Ascending aorta (tissue), 2 donors: ENCODE results near the gene SEMA6B. TPM values are rescaled to one million over a fixed set of nuclear protein-coding genes. Genes with fewer than 3 reads are reported as not detected.
A peak's percentile ranks its signal among the peaks of the same experiment; 100 is the strongest.

Experiments used
- DNase-seq, 2 donors: peaks; one replicate each; pipeline ENCODE4 v3.0.0-alpha.2; 2019; ENCODE audit warnings: low spot score in 2 of 2
- H3K27ac ChIP-seq, 2 donors: fragments of 200-600 bp; sonication (generic); one replicate each; pipeline ENCODE4 v1.5.1; 2016 to 2017; ENCODE audit warnings: mild to moderate bottlenecking in 1 of 2
- H3K27me3 ChIP-seq: fragments of 200-600 bp; sonication (generic); one replicate; pipeline ENCODE4 v1.5.1; 2017
- H3K36me3 ChIP-seq, 2 donors: fragments of 200-600 bp; sonication (generic); one replicate each; pipeline ENCODE4 v1.5.1; 2016
- H3K4me1 ChIP-seq, 2 donors: fragments of 200-600 bp; sonication (generic); one replicate each; pipeline ENCODE4 v1.5.1; 2016 to 2017; ENCODE audit warnings: mild to moderate bottlenecking in 1 of 2
- H3K4me3 ChIP-seq, 2 donors: fragments of 200-600 bp; sonication (generic); one replicate each; pipeline ENCODE4 v1.5.1; 2016 to 2017; ENCODE audit warnings: mild to moderate bottlenecking in 1 of 2
- H3K9me3 ChIP-seq, 2 donors: fragments of 200-600 bp; sonication (generic); one replicate each; pipeline ENCODE4 v1.5.1; 2016
- intact Hi-C: fragments of 100-400 bp; cut with DNase I; formaldehyde crosslinking; loops from one replicate; pipeline ENCODE4 v1.15.1; 2023
- total RNA-seq: library from RNA; depleted of rRNA; stranded (reverse); fragments of >200 nt; gene quantifications from one replicate; pipeline ENCODE4 v1.1.0, GENCODE V29; 2016
- TF ChIP-seq, protein P1 (sequence below), 3 experiments: fragments of 200-600 bp in 2 of 3; fragments of 450-650 bp in 1 of 3; sonication (generic) in 2 of 3; IDR thresholded peaks; one replicate each; pipeline ENCODE4 v1.5.1; 2016 to 2019; ENCODE audit warnings: antibody characterized with exemption in 3 of 3, mild to moderate bottlenecking in 1 of 3, moderate library complexity in 1 of 3

SEMA6B gene
- total RNA-seq, 1 donor from 2014 or later, result 80.6 TPM

DNA sequence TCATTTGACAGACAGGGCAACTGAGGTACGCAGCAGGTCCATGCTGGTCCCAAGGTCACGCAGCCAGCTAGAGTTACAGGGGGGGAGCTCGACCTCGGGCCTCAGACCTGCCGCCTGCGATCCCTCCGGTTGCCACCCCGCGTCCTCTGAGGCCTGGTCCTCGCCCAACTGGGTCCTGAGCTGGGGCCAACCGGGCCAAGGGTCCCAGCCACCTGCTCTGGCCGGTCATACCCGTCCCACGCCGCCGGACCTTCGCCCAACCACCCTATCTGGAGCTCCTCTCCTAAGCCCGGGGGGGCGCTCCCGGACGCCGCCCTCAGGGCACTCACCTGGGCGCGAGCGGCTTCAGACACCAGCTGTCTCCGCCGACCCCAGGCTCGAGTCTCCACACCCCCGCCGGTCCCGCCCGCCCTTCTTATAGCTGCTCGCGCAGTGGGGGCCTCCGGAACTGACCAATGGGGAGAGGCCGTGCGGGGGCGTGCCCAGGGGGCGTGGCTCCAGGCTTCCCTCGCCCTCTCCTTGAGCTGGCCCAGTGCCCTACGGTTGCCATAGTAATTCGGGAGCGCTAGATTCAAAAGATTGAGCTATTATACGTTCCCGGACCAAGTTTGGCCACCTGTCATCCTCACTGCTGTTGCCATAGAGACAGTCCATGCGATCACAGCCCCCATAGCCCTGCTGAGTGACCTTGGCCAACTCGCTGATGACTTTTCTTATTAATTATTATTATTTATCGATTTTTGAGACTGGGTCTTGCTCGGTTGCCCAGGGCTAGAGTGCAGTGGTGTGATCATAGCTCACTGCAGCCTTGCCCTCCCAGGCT, 24.4 kb downstream of the SEMA6B start, which contains the start of gene PLIN5:
Gene PLIN5 (minus strand): TSS at position 389 of the 823 bp plus-strand sequence. CDS start 1,150 bp downstream, outside the sequence.
- no peaks in the 10 kb centered on the region for H3K36me3 ChIP-seq
- peak within 1 kb of the TSS; percentile 6 to 12 for H3K4me3 ChIP-seq
- no peaks in the 10 kb centered on the region for H3K9me3 ChIP-seq
- no peak within 1 kb of the TSS for H3K27ac ChIP-seq
- intact Hi-C loops, result no loop called here
- no peak for DNase-seq
- no peaks in the 10 kb centered on the region for H3K27me3 ChIP-seq
- H3K4me1 ChIP-seq, result peaks cover 0 to 2% of the 10 kb centered on the region in 2 donors
- TF ChIP-seq, protein P1, sequence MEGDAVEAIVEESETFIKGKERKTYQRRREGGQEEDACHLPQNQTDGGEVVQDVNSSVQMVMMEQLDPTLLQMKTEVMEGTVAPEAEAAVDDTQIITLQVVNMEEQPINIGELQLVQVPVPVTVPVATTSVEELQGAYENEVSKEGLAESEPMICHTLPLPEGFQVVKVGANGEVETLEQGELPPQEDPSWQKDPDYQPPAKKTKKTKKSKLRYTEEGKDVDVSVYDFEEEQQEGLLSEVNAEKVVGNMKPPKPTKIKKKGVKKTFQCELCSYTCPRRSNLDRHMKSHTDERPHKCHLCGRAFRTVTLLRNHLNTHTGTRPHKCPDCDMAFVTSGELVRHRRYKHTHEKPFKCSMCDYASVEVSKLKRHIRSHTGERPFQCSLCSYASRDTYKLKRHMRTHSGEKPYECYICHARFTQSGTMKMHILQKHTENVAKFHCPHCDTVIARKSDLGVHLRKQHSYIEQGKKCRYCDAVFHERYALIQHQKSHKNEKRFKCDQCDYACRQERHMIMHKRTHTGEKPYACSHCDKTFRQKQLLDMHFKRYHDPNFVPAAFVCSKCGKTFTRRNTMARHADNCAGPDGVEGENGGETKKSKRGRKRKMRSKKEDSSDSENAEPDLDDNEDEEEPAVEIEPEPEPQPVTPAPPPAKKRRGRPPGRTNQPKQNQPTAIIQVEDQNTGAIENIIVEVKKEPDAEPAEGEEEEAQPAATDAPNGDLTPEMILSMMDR (IDR thresholded peaks at IDR 0.05), result no peak

DNA sequence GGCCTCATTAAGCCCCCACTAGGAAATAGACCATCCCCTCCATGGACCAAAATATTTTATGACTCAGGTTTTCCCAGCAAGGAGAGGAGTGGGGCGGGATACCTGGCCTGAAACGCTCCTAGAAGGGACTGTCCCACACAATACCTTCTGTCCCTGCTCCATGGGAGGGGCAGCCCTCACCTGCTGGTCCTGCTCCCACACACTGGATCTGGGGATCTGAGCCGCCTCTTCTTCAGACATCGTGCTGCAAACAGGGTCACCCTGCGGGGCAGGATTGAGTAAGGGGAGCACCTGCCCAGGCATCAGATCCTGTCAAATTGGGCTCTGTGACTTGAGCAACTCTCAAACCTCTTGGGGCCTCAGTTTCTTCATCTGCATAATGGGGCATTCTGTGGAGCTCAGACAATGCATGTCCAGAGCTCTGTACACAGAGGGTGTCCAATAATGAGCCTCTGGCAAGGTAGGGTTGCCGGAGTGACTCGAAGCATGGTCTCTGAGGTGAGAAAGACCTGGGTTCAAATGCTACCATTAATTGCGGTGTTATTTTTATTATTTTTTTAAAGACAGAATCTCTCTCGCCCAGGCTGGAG, 25.6 kb downstream of the SEMA6B start:
- no peak overlapping the region for H3K27ac ChIP-seq
- H3K36me3 ChIP-seq, result no peaks in the 10 kb centered on the region
- intact Hi-C loops, result no loop called here
- no peaks in the 10 kb centered on the region for H3K9me3 ChIP-seq
- DNase-seq, result no peak
- H3K27me3 ChIP-seq, result no peaks in the 10 kb centered on the region
- H3K4me3 ChIP-seq, result no peak overlapping the region
- peaks cover 0 to 2% of the 10 kb centered on the region in 2 donors for H3K4me1 ChIP-seq
- TF ChIP-seq, protein P1 (IDR thresholded peaks at IDR 0.05), result no peak

DNA sequence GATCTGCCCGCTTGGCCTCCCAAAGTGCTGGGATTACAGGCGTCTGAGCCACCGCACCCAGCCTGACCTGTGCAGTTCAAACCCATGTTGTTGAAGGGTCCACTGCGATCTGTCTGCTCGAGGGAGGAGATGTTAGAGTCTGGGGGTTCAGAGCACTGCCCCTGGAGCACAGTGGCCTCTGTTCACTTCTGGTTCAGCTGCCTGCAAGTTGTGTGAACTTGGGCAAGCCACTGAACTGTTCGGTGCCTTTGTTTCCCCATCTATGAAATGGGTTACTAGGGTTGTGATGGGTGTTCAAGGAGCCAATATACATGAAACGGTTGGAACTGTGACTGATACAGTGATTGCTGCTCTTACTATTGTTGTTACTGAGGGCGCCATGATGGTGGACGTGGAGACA, 26.1 kb downstream of the SEMA6B start:
- Histone ChIP-seq H3K4me3 (no peak overlapping the region), H3K27ac (no peak overlapping the region), H3K36me3 (no peaks in the 10 kb centered on the region), H3K27me3 (no peaks in the 10 kb centered on the region), H3K4me1 (peaks cover 0 to 2% of the 10 kb centered on the region in 2 donors), H3K9me3 (no peaks in the 10 kb centered on the region)
- DNase-seq, result no peak
- TF ChIP-seq, protein P1 (IDR thresholded peaks at IDR 0.05), result no peak
- intact Hi-C loops, result no loop called here

DNA sequence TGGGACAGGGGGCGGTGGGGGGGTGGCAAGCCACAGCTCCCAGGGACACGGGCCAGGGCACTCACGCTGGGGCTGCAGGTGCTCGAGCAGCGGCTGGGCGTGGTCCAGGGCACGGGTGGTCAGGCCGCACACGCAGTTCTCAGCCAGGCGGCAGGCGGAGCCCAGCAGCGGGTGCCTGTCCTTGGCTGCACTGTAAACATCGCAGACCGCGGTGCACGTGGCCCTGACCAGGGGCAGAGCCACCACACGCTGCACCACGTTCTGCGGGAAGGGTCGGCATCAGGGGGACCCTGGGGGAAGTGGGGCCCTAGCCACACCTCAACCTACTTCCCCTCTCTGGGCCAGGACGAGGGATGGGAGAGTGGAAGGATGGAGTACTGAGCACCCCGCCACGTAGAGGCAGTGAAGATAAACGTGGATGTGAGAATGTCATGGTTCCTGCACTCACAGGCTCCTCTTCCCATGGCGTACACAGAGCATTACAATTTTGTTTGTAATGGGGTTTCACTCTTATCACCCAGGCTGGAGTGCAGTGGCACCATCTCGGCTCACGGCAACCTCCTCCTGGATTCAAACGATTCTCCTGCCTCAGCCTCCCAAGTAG, 27.8 kb downstream of the SEMA6B start:
- Histone ChIP-seq H3K4me3 (no peak overlapping the region), H3K36me3 (no peaks in the 10 kb centered on the region), H3K27ac (no peak overlapping the region), H3K9me3 (no peaks in the 10 kb centered on the region), H3K27me3 (no peaks in the 10 kb centered on the region), H3K4me1 (peaks cover 0 to 2% of the 10 kb centered on the region in 2 donors)
- no peak for DNase-seq
- TF ChIP-seq, protein P1 (IDR thresholded peaks at IDR 0.05), result no peak
- intact Hi-C loops, result no loop called here

DNA sequence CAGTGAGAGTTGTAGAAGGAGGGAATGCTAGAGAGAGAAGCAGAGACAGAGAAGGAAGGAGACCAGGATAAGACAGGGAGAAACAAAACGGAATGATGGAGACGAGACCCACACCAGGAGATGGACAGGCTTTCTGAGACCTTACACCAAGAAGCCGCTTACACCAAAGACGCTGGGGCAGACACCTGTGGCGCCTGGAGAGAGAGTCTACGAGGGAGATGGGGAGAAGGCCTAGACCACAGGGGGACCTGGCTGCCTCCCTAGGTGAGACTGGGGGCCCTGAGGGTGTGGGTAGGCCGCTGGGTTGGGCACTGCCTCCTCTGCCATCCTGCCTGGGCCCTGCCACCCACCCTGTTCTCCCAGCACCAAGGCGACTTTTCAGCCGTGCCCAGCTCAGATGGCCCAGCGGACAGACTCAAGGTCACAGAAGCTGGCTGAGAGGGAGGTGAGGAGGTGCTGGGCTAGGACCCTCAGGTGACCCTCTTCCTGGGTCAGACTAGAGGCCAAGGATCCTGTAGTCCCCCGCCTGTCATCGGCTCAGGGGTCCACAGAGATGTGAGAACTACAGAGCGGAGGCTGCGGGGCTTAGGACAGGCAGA, 29.5 kb downstream of the SEMA6B start:
- H3K4me1 ChIP-seq, result peaks cover 0 to under 1% of the 10 kb centered on the region in 2 donors
- intact Hi-C loops, result no loop called here
- DNase-seq, result no peak
- no peaks in the 10 kb centered on the region for H3K27me3 ChIP-seq
- TF ChIP-seq, protein P1 (IDR thresholded peaks at IDR 0.05), result no peak
- H3K27ac ChIP-seq, result no peak overlapping the region
- no peaks in the 10 kb centered on the region for H3K9me3 ChIP-seq
- H3K36me3 ChIP-seq, result no peaks in the 10 kb centered on the region
- no peak overlapping the region for H3K4me3 ChIP-seq
